Measurements from ENCODE around the gene CPEB2. TPM values are rescaled to one million over a fixed set of nuclear protein-coding genes. Genes with fewer than 3 reads are reported as not detected.

Gene CPEB2
- total and polyA plus RNA-seq, 10 of the 15 experiments (the other 5 are each of a cell fraction or from before 2014, with no cell fraction given), result 0.73 to 8.3 (median 3.7) TPM

GRCh38 chr4:15003401-15003890 lies 1.2 kb downstream of the CPEB2 start (continued):
- 0 out of 2 replicates have a peak, but pooled peaks have one; percentile 22 for TF ChIP-seq ZNF207 (IDR thresholded peaks at IDR 0.05; ENCODE audit: borderline replicate concordance)
- peak in 1 of 2 experiments; percentile 79; a peak in 2 of 3 replicates for TF ChIP-seq EGR1 (IDR thresholded peaks at IDR 0.05; ENCODE audit: borderline replicate concordance in 1 of 2, low read depth in 2 of 2, low read length in 2 of 2)
- no peak for TF ChIP-seq CTCF (IDR thresholded peaks at IDR 0.05 in 2 of 3, conservative IDR thresholded peaks at IDR 0.05 in 1 of 3; ENCODE audit: control insufficient read depth in 2 of 3, extremely low read depth in 1 of 3, insufficient read depth in 1 of 3, low read depth in 3 of 3, low read length in 3 of 3)
- 0 out of 2 replicates have a peak, but pooled peaks have one; percentile 11 for TF ChIP-seq CREB1 (IDR thresholded peaks at IDR 0.05; ENCODE audit: low read depth)
- TF ChIP-seq, protein P1, sequence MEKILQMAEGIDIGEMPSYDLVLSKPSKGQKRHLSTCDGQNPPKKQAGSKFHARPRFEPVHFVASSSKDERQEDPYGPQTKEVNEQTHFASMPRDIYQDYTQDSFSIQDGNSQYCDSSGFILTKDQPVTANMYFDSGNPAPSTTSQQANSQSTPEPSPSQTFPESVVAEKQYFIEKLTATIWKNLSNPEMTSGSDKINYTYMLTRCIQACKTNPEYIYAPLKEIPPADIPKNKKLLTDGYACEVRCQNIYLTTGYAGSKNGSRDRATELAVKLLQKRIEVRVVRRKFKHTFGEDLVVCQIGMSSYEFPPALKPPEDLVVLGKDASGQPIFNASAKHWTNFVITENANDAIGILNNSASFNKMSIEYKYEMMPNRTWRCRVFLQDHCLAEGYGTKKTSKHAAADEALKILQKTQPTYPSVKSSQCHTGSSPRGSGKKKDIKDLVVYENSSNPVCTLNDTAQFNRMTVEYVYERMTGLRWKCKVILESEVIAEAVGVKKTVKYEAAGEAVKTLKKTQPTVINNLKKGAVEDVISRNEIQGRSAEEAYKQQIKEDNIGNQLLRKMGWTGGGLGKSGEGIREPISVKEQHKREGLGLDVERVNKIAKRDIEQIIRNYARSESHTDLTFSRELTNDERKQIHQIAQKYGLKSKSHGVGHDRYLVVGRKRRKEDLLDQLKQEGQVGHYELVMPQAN (conservative IDR thresholded peaks at IDR 0.05), result peak; percentile 18
- TF ChIP-seq EZH2 (IDR thresholded peaks at IDR 0.05; ENCODE audit: borderline replicate concordance, control insufficient read depth, low read depth, low read length), result no peak
- TF ChIP-seq RELA (IDR thresholded peaks at IDR 0.05; ENCODE audit: borderline replicate concordance, partially characterized antibody), result no peak
- TF ChIP-seq NR2C1 (IDR thresholded peaks at IDR 0.05), result no peak
- TF ChIP-seq ZNF217 (IDR thresholded peaks at IDR 0.05), result no peak
- TF ChIP-seq POLR2A (IDR thresholded peaks at IDR 0.05; ENCODE audit: low read depth, low read length), result peak; percentile 58
- TF ChIP-seq IRF4 (IDR thresholded peaks at IDR 0.05; ENCODE audit: low read depth, low read length), result no peak
- no peak for TF ChIP-seq SMAD1 (IDR thresholded peaks at IDR 0.05; ENCODE audit: low read depth, partially characterized antibody)
- no peak for TF ChIP-seq RAD21 (IDR thresholded peaks at IDR 0.05; ENCODE audit: insufficient read depth, low read depth, low read length)
- TF ChIP-seq, protein P2, sequence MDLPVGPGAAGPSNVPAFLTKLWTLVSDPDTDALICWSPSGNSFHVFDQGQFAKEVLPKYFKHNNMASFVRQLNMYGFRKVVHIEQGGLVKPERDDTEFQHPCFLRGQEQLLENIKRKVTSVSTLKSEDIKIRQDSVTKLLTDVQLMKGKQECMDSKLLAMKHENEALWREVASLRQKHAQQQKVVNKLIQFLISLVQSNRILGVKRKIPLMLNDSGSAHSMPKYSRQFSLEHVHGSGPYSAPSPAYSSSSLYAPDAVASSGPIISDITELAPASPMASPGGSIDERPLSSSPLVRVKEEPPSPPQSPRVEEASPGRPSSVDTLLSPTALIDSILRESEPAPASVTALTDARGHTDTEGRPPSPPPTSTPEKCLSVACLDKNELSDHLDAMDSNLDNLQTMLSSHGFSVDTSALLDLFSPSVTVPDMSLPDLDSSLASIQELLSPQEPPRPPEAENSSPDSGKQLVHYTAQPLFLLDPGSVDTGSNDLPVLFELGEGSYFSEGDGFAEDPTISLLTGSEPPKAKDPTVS (IDR thresholded peaks at IDR 0.05; ENCODE audit: low read depth, low read length), result no peak
- TF ChIP-seq HDAC2 (IDR thresholded peaks at IDR 0.05), result no peak
- no peak for TF ChIP-seq CHD1 (IDR thresholded peaks at IDR 0.05; ENCODE audit: low read depth, low read length)
- TF ChIP-seq MEF2A (IDR thresholded peaks at IDR 0.05; ENCODE audit: insufficient read depth, low read depth, low read length), result no peak
- no peak for TF ChIP-seq SMARCA5 (IDR thresholded peaks at IDR 0.05)
- no peak for TF ChIP-seq SUPT20H (IDR thresholded peaks at IDR 0.05; ENCODE audit: borderline replicate concordance, control insufficient read depth, low read depth, low read length)
- no peak for TF ChIP-seq SMAD5 (IDR thresholded peaks at IDR 0.05; ENCODE audit: low read depth)
- TF ChIP-seq, protein P3, sequence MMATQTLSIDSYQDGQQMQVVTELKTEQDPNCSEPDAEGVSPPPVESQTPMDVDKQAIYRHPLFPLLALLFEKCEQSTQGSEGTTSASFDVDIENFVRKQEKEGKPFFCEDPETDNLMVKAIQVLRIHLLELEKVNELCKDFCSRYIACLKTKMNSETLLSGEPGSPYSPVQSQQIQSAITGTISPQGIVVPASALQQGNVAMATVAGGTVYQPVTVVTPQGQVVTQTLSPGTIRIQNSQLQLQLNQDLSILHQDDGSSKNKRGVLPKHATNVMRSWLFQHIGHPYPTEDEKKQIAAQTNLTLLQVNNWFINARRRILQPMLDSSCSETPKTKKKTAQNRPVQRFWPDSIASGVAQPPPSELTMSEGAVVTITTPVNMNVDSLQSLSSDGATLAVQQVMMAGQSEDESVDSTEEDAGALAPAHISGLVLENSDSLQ (IDR thresholded peaks at IDR 0.05), result no peak
- TF ChIP-seq BCL11A (IDR thresholded peaks at IDR 0.05; ENCODE audit: low read depth, low read length), result no peak
- TF ChIP-seq, protein P4, sequence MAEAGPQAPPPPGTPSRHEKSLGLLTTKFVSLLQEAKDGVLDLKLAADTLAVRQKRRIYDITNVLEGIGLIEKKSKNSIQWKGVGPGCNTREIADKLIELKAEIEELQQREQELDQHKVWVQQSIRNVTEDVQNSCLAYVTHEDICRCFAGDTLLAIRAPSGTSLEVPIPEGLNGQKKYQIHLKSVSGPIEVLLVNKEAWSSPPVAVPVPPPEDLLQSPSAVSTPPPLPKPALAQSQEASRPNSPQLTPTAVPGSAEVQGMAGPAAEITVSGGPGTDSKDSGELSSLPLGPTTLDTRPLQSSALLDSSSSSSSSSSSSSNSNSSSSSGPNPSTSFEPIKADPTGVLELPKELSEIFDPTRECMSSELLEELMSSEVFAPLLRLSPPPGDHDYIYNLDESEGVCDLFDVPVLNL (IDR thresholded peaks at IDR 0.05; ENCODE audit: low read depth, low read length), result no peak
- peak; percentile 47; the same call in 1 of the 2 replicates for TF ChIP-seq IKZF1 (conservative IDR thresholded peaks at IDR 0.05)
- TF ChIP-seq NFIC (IDR thresholded peaks at IDR 0.05; ENCODE audit: low read depth, low read length), result no peak

All from GM12878 (cell line).